Measurements from ENCODE around the gene ARHGAP26.

DNA sequence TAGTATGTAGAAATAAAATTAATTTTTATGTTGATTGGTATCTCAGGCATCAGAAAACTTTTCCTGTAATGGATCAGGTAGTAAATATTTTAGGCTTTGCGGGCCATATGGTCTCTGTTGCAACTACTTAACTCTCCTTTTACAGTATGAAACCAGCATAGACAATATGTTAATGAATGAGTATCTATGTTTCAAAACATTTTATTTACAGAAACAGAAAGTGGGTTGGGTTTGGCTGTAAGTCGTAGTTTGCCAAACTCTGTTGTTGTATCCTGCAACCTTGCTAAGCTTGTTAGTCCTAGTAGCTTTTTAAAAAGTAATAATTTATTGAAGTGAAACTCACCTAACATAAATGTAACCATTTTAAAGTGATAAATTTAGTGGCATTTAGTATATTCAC lies 501.3 kb downstream of the ARHGAP26 start:
- TF ChIP-seq, protein P1, sequence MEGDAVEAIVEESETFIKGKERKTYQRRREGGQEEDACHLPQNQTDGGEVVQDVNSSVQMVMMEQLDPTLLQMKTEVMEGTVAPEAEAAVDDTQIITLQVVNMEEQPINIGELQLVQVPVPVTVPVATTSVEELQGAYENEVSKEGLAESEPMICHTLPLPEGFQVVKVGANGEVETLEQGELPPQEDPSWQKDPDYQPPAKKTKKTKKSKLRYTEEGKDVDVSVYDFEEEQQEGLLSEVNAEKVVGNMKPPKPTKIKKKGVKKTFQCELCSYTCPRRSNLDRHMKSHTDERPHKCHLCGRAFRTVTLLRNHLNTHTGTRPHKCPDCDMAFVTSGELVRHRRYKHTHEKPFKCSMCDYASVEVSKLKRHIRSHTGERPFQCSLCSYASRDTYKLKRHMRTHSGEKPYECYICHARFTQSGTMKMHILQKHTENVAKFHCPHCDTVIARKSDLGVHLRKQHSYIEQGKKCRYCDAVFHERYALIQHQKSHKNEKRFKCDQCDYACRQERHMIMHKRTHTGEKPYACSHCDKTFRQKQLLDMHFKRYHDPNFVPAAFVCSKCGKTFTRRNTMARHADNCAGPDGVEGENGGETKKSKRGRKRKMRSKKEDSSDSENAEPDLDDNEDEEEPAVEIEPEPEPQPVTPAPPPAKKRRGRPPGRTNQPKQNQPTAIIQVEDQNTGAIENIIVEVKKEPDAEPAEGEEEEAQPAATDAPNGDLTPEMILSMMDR (IDR thresholded peaks at IDR 0.05; ENCODE audit: extremely low read depth in 1 of 2, insufficient read depth in 1 of 2, low read depth in 1 of 2, low read length in 2 of 2), result no peak
- TF ChIP-seq GATA2 (IDR thresholded peaks at IDR 0.05; ENCODE audit: insufficient read depth, insufficient read length, low read depth, low read length), result no peak
- TF ChIP-seq POLR2A (IDR thresholded peaks at IDR 0.05; ENCODE audit: low read depth, low read length), result no peak
